Activated T-cell treated with anti-CD3 and anti-CD28 coated beads, Interleukin-2, amount 50 U/mL, for 4 hours (primary cell): ENCODE results near the gene ETS1. TPM values are rescaled to one million over a fixed set of nuclear protein-coding genes. Genes with fewer than 3 reads are reported as not detected.
A peak's percentile ranks its signal among the peaks of the same experiment; 100 is the strongest.

ENCODE experiments used
- ATAC-seq, 2 donors: fragments of 200-7000 bp; cut with Tn5 transposase; one replicate each; pipeline ENCODE4 v1.10.0; 2021
- DNase-seq: peaks from one replicate; pipeline ENCODE4 v3.0.0-alpha.2; 2020
- H3K27me3 Mint-ChIP-seq: one replicate; pipeline ENCODE4 v1.8.0; 2021; ENCODE audit warnings: low read depth, mixed read lengths
- H3K36me3 Mint-ChIP-seq: one replicate; pipeline ENCODE4 v1.8.0; 2022; ENCODE audit warnings: mixed read lengths; ENCODE audit not compliant: insufficient read depth
- H3K4me1 Mint-ChIP-seq: one replicate; pipeline ENCODE4 v1.8.0; 2021; ENCODE audit warnings: low read depth, mixed read lengths
- H3K4me3 Mint-ChIP-seq: one replicate; pipeline ENCODE4 v1.8.0; 2021; ENCODE audit warnings: mild to moderate bottlenecking, moderate library complexity, mixed read lengths
- H3K9me3 Mint-ChIP-seq: one replicate; pipeline ENCODE4 v1.8.0; 2021; ENCODE audit warnings: mixed read lengths
- total RNA-seq, 3 donors: library from RNA; stranded (reverse); gene quantifications; one replicate each; pipeline ENCODE4 v1.2.1, GENCODE V29; 2021

The ETS1 gene
- total RNA-seq, 3 donors from 2014 or later, result 246 to 299 (median 258) TPM

DNA sequence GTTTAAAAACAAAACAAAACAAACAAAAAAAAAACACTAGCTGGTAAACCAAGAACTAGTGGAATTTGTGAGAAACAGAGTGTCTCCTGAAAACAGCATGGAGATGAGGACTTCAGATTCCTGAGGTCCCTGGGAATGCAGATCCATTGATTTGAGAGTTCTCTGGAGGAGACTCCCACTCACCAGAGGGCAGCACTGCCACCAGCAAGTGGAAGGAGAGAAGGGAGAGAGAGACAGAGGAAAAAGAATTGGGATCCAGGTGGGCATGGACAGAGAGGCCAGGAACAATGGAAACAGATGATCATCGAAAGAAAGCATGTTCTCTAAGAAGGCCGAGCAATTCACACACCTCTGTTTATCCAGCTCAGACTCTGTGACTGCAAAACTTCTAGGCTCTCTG lies 31.8 kb downstream of the ETS1 start:
- no peaks in the 10 kb centered on the region for H3K27me3 Mint-ChIP-seq
- ATAC-seq (no peak), DNase-seq (no peak)
- H3K4me3 Mint-ChIP-seq, result no peak overlapping the region
- peaks cover 53% of the 10 kb centered on the region for H3K4me1 Mint-ChIP-seq
- no peaks in the 10 kb centered on the region for H3K36me3 Mint-ChIP-seq
- H3K9me3 Mint-ChIP-seq, result no peaks in the 10 kb centered on the region

DNA sequence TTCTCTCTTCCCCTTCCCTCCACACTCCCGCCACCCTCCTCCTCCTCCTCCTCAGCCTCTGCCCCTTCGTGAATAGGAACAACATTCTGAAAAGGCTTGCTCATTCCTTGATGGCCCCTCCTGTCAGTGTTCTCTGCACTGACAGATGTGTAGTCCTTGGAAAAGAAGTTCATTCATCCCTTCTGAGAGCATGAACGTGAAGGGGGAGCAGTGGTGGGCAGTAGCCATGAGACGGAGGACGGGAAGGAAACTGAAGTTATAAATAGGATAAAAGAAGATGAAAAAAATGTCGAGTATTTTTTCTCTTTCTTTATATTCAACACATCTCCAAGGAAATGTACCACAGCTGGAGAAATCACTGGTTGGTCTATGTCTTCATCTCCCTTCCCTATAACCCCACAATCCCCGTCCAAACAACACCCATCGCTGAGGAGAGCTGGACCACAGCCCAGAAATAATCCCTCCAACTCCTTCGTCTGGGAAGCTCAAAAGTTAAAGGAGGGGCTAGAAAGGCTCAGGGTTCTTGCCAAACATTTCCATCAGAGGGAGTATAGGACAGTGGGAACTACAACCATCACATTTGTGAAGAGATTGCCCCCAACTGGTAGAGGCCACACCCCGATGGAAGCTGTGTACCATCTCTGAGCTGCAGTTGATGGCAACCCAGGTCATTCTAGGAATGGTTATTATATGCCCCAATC lies 33.5 kb downstream of the ETS1 start:
- Mint-ChIP-seq H3K4me3 (peak overlapping the region; percentile 45), H3K4me1 (peaks cover 54% of the 10 kb centered on the region), H3K36me3 (no peaks in the 10 kb centered on the region), H3K9me3 (no peaks in the 10 kb centered on the region), H3K27me3 (no peaks in the 10 kb centered on the region)
- ATAC-seq, result no peak
- DNase-seq, result no peak

DNA sequence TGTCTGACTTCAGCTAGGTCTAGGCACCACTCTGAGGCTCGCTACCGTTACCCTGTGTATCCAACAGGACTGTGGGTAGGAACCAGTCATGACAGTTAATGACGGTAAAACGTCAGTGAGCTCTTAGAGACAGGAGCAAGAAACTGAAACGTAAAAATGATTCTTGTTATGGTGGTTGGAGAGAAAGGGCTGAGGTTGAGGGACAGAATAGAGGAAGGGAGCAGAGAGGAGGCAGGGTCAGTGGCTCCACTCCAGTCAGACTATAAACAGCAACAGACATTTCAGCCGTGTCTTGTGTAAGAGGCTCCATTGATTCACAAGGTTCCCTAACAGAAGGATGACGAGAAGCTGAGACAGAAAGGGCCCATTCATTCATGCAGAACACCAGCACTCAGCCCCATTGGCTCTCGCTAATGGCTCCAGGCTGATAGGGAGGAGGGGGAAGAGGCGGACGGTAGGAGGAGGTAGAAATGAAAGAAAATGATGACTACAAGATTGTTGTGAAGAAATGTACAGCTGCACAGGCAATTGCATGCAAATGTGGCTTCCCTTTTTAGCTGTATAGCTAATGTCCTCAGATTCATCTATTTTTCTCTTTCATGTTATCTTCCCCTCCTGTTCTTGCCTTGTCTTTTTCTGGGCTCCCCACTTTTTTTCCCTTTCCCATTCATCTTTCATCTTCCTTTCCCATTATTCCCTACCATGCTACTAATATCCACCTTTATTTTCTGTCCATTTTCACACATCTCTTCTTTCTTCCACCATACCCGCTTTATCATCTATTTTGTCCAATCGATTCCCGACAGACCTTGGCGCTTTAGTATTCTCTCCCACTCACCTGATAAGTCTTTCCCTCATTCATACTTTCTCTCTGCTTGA lies 34.3 kb downstream of the ETS1 start:
- peaks cover 60% of the 10 kb centered on the region for H3K4me1 Mint-ChIP-seq
- no peaks in the 10 kb centered on the region for H3K9me3 Mint-ChIP-seq
- H3K36me3 Mint-ChIP-seq, result no peaks in the 10 kb centered on the region
- peak overlapping the region; percentile 45 for H3K4me3 Mint-ChIP-seq
- DNase-seq (no peak), ATAC-seq (peak; percentile 16 to 30)
- H3K27me3 Mint-ChIP-seq, result no peaks in the 10 kb centered on the region

DNA sequence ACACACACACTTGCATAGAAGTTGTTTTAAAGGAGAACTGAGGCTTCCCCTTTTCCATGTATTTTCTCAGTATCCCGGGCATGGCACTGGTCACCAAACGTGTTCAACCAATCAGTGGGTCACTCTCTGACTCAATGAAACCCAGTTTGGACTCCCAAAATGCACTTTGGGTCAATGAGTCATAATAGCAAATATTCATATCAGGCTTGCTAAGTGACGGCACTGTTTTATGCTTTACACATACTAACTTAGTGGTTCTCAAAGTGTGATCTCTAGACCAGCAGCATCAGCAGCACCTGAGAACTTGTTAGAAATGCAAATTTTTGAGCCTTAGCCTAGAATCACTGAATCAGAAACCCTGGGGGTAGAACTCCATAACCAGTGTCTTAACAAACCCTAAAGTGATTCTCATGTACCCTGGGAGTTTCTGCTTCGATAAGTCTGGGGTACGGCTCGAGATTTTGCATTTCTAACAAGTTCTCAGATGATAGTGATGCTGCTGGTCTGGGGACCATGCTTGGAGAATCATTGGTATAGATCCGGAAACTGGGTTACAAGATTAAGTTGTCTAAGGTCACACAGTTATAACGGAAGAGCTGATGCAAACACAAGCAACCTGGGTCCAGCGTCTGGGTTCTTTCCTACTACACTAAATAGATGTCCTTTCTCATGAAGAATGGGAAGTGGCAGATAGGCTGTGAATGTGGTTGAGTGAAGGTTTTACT lies 35.6 kb downstream of the ETS1 start:
- DNase-seq (no peak), ATAC-seq (peak; percentile 84 to 87)
- H3K27me3 Mint-ChIP-seq, result no peaks in the 10 kb centered on the region
- H3K9me3 Mint-ChIP-seq, result no peaks in the 10 kb centered on the region
- H3K36me3 Mint-ChIP-seq, result no peaks in the 10 kb centered on the region
- peak overlapping the region; percentile 35 for H3K4me3 Mint-ChIP-seq
- peaks cover 72% of the 10 kb centered on the region for H3K4me1 Mint-ChIP-seq

DNA sequence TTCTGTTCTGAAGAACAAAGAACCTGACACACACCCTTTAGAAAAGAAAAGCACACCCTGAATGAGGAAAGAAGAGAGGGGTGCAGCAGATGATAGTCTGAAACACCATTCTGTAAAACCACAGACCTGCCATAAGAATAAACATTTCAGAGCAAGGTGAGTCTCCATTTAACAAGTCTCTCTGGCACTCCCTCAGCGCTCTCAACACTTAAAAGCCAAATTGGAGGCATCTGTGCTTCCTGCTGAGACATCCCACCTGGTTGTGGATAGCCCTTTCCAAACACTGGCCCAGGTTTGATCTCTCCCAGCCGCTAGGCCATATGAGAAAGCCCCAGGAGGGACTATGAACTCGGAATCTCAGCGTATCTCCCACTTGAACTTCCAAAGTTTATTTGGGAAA lies 36.3 kb downstream of the ETS1 start:
- no peaks in the 10 kb centered on the region for H3K36me3 Mint-ChIP-seq
- H3K4me3 Mint-ChIP-seq, result no peak overlapping the region
- ATAC-seq, result peak; percentile 8 to 21
- DNase-seq, result no peak
- H3K27me3 Mint-ChIP-seq, result no peaks in the 10 kb centered on the region
- H3K4me1 Mint-ChIP-seq, result peaks cover 77% of the 10 kb centered on the region
- H3K9me3 Mint-ChIP-seq, result no peaks in the 10 kb centered on the region

DNA sequence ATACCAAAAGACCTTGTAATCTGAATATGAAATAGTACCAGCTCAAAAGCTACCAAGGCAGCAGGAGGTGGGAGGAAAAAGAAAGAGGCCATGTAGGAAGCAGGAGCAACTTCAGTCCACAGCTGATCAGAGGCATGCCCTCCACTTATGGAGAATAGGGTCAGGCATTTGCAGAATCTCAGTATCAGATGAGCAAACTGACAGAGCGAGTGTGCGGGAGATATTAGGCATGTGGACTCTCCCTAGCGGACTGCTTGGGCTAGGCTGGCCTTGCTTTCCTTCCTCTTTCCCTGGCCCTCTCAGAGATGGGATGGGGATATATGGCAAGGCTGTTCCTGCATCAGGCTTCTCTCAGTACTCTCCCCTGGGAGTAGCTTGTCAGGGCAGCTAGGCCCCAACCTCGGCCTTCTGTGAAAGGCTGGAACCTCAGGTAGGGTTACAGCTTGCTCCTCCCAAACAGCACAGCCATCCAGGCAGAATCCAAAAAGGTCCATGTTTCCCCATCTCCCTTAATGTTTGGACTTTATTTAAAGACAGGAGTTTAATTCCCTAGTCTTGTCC lies 37.0 kb downstream of the ETS1 start:
- no peak for ATAC-seq
- Mint-ChIP-seq H3K9me3 (no peaks in the 10 kb centered on the region), H3K36me3 (no peaks in the 10 kb centered on the region), H3K4me1 (peaks cover 84% of the 10 kb centered on the region), H3K27me3 (no peaks in the 10 kb centered on the region), H3K4me3 (peak overlapping the region; percentile 75)
- DNase-seq, result no peak

DNA sequence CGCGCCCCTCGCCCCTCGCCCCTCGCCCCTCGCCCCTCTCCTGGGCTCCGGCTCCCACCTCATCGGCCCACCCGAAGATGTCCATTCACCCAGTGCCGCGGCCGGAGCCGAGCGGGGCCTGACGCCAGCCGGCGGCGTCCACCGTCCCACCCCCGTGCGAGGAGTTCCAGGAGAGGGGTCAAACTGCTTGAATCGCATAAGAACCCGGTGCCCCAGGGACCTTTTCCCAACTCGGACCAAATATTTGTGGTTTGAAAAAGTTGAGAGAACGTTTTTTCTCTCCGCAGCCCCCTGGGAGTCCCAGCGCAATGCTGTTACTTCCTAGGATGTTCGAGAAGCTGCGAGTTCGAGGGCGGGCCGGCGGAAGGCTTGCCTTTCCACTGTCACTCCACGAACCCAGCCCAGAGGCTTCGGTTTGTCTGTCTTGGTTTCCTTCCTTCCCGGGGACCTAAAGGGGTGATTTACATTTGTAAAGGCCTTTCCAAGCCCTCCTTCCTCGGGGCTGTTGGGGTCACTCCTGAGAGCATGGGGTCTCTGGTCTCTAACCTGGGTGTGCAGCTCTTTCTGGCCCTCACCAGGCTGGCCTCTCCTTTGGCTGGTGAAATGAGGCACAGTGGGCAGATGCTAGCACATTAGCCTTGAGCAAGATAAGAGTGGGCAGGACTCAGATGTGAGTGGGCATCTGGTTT lies 38.0 kb downstream of the ETS1 start:
- ATAC-seq, result no peak

DNA sequence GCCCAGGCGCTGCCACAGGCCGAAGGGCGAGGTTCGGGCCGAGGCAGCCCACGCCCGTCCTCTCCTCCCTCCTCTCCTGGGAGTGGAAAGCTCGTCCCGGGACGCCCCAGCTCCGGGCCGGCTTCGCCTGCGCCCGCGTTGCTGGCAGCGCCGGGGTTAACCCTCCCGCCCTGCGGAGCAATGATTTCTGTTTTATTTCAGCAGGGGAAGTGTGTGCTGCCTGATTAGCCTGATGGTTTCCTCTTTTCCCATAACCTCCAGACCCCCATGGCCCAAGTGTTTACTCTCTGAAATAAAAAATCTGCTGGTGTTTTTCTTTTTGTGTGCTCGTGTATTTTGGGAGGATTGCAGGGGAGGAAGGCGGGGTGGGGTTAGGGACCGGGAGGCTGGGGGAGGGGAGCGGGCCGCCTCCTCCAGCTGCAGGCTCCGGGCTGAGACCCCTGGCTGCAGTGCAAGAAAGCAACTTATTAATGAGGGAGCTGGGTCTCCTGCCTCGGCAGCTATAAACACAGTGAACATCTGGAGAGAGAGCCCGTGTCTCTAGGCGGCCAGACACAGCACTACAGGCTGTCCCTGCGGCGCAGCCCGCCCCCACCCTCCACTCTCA lies 38.6 kb downstream of the ETS1 start:
- Mint-ChIP-seq H3K9me3 (no peaks in the 10 kb centered on the region), H3K4me3 (peak overlapping the region; percentile 75), H3K36me3 (no peaks in the 10 kb centered on the region), H3K4me1 (peaks cover 87% of the 10 kb centered on the region), H3K27me3 (no peaks in the 10 kb centered on the region)
- DNase-seq (no peak), ATAC-seq (peak in 1 of 2 donors; percentile 20)

More for the DNA sequence above, 38.0 kb downstream of the ETS1 start:
- peak overlapping the region; percentile 75 for H3K4me3 Mint-ChIP-seq
- H3K9me3 Mint-ChIP-seq, result no peaks in the 10 kb centered on the region
- no peak for DNase-seq
- peaks cover 90% of the 10 kb centered on the region for H3K4me1 Mint-ChIP-seq
- H3K36me3 Mint-ChIP-seq, result no peaks in the 10 kb centered on the region
- H3K27me3 Mint-ChIP-seq, result no peaks in the 10 kb centered on the region

DNA sequence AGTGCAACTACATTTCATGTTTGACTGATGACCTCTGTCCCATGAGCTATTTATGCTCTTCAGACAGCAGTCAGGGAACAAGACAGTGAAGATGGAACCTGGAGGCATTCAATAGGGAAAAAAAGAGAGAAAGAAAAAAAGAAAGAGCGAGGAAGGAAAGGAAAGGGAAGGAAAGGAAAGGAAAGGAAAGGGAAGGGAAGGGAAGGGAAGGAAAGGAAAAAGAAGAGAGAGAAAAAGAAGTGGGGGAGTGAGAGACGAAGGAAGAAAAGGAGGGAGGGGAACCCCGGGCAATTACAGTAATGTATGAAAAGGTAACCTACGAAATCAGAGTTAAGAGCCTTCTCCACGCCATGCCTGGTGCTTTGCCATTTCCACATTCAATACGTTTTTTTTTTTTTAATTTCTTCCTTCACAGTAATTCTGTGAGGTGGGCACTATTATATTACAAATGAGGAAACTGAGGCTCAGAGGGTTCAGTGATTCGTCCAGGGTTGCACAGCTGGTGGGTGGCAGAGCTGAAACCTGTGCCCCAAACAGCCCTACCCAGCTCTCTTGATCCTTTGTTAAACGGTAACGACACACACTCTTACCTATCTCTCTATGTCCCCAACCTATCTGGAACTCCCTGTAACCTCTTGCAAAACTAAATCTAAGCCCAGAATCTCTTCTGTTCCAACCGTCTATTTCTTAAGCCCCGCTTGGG lies 39.3 kb downstream of the ETS1 start:
- DNase-seq (no peak), ATAC-seq (peak in 1 of 2 donors; percentile 3)
- no peaks in the 10 kb centered on the region for H3K9me3 Mint-ChIP-seq
- no peaks in the 10 kb centered on the region for H3K27me3 Mint-ChIP-seq
- H3K4me3 Mint-ChIP-seq, result peak overlapping the region; percentile 75
- no peaks in the 10 kb centered on the region for H3K36me3 Mint-ChIP-seq
- H3K4me1 Mint-ChIP-seq, result peaks cover 85% of the 10 kb centered on the region

DNA sequence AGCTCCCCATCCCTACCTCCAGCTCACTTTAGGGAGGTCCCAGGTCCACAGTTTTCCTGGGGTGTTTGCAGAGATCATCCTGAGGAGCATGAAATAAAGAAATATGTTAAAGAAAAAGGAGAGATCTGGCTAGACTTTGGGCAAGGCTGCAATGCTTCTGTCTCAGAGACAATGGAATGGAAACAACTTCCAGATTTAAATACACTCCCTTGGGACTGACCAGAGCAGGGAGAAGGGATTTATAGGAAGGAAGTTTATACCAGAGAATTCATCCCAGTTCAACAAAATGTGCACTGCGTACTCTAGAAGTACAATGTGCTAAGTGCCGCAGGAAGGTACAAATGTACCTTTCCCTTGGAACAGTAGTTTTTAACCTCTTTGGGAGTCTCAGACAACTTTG lies 40.4 kb downstream of the ETS1 start:
- no peak for ATAC-seq
- H3K27me3 Mint-ChIP-seq, result no peaks in the 10 kb centered on the region
- no peak overlapping the region for H3K4me3 Mint-ChIP-seq
- peaks cover 79% of the 10 kb centered on the region for H3K4me1 Mint-ChIP-seq
- no peak for DNase-seq
- H3K9me3 Mint-ChIP-seq, result no peaks in the 10 kb centered on the region
- H3K36me3 Mint-ChIP-seq, result no peaks in the 10 kb centered on the region

DNA sequence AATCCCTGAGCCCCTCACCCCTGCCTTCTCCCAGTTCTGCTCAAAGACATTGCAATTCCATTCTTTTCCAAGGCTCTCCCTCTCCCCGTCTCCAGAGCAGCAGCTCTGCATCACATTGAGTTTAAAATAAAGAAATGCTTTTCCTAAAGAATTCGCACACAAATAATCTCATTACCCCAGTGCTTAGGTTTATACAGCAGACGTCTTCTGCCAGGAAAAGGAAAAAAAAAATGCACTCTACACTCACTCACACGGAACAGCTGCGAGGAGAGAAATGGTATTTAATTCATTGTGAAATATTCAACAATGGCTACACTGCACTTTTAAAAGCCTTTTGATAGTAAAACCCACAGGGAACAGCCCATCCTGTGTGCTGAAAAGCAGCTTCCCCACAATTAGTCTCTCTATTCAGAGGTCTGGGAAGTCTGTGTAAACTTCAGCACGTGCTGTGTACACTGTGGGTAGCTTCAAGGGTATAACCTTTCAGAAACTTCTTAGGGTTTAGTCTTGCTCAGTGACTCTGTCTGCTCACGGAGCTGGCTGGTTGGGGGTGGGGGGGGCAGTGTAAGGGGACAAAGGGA lies 42.8 kb downstream of the ETS1 start:
- H3K4me1 Mint-ChIP-seq, result peaks cover 57% of the 10 kb centered on the region
- H3K36me3 Mint-ChIP-seq, result no peaks in the 10 kb centered on the region
- peak overlapping the region; percentile 55 for H3K4me3 Mint-ChIP-seq
- peak; percentile 64 to 71 for ATAC-seq
- H3K27me3 Mint-ChIP-seq, result no peaks in the 10 kb centered on the region
- no peaks in the 10 kb centered on the region for H3K9me3 Mint-ChIP-seq
- peak; percentile 42 for DNase-seq

DNA sequence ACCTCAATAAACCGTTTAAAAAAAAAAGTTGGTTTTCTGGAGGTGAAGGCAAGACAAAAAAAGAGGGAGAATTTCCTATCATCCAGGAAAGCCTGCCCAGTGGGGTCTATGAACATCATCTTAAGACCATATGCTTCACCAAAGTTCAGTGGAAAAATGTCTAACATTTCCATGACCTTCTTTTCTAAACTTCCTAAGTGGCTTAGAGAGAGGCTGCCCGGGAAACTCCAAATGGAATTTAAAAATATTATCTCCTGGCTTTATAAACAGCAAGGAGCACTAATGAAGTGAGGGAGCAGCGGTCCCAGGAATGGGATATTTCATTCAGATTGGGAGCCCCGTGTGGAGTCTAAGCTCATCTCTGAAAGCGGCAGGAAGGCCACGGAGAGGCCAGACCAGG lies 46.9 kb downstream of the ETS1 start:
- Mint-ChIP-seq H3K9me3 (no peaks in the 10 kb centered on the region), H3K4me3 (no peak overlapping the region)

DNA sequence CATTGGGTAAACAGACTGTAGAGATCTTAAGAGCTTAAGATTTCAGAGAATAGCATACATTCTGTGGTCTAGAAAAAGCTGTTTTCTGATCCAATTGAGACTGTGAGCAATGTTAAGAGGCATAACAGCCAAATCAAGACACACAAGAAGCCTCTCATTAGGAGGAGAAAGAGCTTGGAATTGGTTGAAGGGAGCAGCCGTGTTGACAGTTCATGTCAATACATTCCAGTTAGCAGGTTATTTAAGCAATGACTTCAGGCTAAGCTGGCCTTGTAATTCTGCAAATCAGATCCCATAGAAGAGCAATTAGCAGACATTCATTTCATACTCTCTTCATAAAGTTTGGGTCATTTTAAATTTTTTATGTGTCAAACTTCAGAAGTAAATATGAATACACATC lies 50.9 kb downstream of the ETS1 start:
- no peak for ATAC-seq
- H3K9me3 Mint-ChIP-seq, result no peaks in the 10 kb centered on the region
- H3K4me1 Mint-ChIP-seq, result peaks cover 18% of the 10 kb centered on the region
- H3K27me3 Mint-ChIP-seq, result no peaks in the 10 kb centered on the region
- no peaks in the 10 kb centered on the region for H3K36me3 Mint-ChIP-seq
- no peak overlapping the region for H3K4me3 Mint-ChIP-seq
- DNase-seq, result no peak

More for the DNA sequence above, 46.9 kb downstream of the ETS1 start:
- Mint-ChIP-seq H3K27me3 (no peaks in the 10 kb centered on the region), H3K36me3 (no peaks in the 10 kb centered on the region), H3K4me1 (peaks cover 30% of the 10 kb centered on the region)
- ATAC-seq (no peak), DNase-seq (no peak)
